Activated gamma-delta T cell treated with anti-CD3 and anti-CD28 coated beads, Interleukin-2, amount 50 U/mL, for 16 hours (primary cell): ENCODE data around the gene CLDN15.
A peak's percentile ranks its signal among the peaks of the same experiment; 100 is the strongest.
"Not testable (repeated sequence)": the region's sequence is repeated elsewhere in the genome, so short reads cannot be mapped to it uniquely, and the experiment has no call there.

ENCODE experiments used
- DNase-seq: peaks from one replicate; pipeline ENCODE4 v3.0.0-alpha.2; 2020; ENCODE audit warnings: low read depth

CLDN15 gene

DNA sequence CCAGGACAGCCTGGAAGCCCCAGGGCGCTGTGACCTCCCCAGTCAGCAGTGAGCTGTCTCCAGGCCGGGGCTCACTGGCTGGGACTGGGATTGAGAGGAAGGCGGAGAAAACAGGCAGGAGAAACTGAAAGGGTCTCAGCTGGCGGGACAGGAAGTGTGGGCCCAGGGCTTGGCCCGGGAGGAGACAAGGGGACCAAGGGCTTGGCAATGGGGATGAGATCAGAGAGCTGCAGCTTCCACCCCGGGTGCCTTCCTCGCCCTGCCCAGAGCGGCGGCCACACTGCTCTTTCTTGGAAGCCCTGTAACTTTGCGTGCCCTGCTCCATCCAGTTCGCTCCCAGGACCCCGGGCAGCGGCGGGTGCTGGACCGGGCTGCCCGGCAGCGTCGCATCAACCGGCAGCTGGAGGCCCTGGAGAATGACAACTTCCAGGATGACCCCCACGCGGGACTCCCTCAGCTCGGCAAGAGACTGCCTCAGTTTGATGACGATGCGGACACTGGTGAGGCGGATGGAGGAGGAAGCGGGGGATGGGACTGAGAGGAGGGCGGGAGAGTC lies 15.2 kb downstream of the CLDN15 start:
- no peak for DNase-seq

DNA sequence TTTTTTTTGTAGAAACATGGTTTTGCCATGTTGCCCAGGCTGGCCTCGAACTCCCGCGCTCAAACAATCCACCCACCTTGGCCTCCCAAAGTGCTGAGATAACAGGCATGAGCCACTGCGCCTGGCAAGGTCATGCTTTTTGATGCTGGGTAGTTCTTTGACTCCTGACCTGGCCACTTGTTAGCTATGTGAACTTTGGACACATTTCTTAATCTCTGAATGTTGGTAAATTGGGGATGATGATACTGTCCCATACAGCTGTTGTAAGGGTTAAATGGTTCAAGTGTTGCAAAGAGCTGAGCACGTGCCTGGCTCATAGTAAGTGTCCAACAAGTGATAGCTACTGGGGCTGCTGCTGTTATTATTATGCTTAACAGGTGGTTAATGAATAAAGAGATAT lies 17.3 kb downstream of the CLDN15 start:
- no peak for DNase-seq

DNA sequence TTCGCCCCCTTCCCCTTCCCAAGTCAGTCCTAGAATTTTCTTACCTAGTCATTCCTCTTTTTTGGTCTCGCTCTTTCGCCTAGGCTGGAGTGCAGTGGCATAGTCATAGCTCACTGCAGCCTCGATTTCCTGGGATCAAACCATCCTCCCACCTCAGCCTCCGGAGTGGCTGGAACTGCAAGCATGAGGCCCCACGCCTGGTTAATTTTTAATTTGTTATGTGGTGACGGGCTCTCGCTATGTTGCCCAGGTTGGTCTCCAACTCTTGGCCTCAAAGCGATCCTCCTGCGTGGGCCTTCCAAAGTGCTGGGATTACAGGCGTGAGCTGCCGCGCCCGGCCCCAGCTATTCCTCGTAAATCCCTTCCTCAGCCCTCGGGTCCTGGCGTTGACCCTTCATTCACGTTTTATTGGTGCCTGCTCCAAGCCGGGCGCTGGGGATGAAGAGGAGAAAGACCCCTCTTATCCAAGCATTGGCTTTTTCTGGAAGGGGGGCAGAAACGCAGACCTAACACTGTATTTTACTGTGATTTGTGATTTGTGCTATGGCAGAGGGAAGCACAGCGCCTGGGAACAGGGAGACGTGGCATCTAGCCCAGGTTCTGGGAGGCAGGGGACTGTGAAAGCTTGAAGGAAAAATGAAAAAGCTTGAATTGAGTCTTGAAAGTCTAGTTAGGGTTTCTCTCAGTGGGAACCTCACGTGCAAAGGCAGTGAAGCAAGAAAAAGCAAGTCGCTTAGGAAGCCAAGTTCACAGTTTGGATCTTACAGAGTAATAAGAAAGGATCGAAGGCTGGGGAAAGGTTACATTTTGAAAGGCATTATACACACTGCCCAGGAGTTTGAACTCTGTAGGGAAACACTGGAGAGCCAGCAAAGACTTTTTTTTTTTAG lies 19.1 kb downstream of the CLDN15 start:
- DNase-seq, result no peak

DNA sequence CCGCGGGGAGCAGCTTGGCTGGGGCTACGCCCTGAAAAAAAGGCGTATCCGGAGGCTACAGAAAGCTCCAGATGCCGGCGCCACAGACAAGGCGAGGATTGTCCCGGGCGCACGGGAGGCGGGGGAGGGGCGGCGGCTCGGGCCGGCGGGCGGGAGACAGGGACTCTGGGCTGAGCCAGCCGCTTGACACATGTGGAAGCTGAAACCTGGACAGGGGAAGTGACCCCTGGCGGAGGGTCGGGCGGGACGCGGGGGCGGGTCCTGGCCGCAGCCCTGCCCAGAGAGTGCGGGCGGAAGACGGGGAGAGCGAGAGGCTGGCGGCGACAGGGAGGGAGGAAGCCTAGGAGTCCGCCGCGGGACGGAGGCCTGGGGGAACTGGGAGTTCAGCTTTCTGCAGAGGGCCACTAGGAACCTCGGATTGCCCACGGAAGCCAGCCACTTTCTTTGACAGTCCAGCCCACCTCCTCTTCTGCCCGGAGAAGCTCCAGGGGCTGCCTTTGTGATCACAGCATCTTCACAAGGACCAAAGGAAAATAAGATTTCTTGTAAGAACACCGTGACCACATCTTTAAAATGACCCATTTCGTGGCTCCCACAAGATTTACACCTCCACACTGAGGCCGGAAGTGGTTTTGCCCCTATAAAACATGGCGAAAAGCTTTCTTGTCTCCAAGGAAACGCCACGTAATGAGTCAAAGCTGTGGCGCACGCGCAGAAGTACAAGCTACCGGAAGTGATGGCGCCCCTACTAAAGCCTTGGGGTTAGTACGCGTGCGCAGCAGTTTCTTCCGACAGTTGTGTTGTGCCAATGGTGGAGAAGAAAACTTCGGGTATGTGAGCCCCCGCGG lies 20.0 kb downstream of the CLDN15 start, which contains the start of the genes PLOD3 and ZNHIT1:
PLOD3 (minus strand) TSS at position 194 of the 848 bp plus-strand sequence. CDS start 307 bp downstream, outside the sequence.
ZNHIT1 (plus strand) TSS at position 778 of the 848 bp plus-strand sequence; CDS start at position 809, 31 bp downstream.
- DNase-seq, result peak; percentile 94

- DNase-seq, result no peak
These were observed 20.7 kb downstream of the CLDN15 start for GRCh38 chr7:101216860-101217387.

- no peak for DNase-seq
These were observed 21.4 kb downstream of the CLDN15 start for GRCh38 chr7:101216001-101216859.

GRCh38 chr7:101212014-101212413 lies 25.6 kb downstream of the CLDN15 start:
- no peak for DNase-seq

DNA sequence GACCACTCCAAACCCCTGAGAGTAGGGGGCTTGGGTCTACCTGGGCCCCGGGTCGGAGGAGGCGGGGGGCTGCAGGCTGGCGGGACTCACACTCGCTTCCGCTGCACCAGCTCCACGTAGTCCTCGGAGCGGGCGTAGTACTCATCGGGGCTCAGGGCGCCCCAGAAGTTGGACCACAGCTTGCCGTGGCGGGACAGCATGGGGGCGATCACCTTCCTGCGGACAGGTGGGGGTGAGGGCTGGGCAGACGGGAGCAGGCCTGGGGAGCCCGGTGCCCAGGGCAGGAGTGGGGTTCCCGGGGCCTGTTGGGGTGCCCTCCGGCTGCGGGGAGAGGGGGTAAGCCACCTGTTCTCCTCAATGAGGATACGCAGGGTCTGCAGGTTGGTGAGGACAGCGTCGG lies 26.1 kb downstream of the CLDN15 start:
- DNase-seq, result no peak

- no peak for DNase-seq
These were observed 27.5 kb downstream of the CLDN15 start for GRCh38 chr7:101210143-101210542.

DNA sequence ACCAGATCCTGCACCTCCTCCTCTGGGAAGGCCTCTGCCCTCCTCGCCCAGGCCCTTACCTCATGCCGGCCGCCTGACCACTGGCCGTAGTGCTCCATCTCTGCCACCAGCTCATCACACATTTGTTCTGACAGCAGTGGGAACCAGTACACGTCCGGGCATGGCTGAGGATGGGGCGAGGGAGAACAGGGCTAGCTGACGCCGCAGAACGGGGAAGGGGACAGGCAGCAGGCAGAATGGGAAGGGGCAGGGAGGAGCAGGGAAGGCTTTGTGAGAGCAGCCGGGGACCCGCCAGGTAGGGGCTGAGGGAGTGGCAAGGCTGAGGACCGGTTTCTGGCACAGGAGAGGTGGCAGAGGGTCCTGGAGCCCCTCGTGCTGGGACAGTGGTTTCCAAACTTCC lies 28.8 kb downstream of the CLDN15 start:
- no peak for DNase-seq

DNA sequence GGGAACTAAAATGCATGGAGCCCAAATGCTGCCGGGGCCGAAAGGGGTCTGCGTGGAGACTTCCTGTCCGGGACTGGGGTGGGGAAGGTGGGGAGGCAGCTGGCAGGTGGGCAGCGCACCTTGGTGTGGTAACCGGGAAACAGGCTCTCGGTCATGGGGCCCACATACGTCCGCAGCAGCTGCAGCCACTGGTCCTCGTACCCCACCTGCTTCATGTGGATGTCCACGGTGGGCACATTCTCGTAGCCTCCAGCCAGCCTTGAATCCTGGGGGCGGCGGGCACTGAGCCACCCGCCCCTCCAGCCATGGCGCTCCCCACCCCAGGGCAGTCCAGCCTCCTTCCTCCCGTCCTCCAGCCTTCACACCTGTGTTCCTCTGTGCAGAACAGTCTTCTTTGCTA lies 30.1 kb downstream of the CLDN15 start:
- no peak for DNase-seq

GRCh38 chr7:101206665-101207042 lies 30.9 kb downstream of the CLDN15 start:
- no peak for DNase-seq

- no peak for DNase-seq
These were observed 31.5 kb downstream of the CLDN15 start for GRCh38 chr7:101205901-101206664.

DNA sequence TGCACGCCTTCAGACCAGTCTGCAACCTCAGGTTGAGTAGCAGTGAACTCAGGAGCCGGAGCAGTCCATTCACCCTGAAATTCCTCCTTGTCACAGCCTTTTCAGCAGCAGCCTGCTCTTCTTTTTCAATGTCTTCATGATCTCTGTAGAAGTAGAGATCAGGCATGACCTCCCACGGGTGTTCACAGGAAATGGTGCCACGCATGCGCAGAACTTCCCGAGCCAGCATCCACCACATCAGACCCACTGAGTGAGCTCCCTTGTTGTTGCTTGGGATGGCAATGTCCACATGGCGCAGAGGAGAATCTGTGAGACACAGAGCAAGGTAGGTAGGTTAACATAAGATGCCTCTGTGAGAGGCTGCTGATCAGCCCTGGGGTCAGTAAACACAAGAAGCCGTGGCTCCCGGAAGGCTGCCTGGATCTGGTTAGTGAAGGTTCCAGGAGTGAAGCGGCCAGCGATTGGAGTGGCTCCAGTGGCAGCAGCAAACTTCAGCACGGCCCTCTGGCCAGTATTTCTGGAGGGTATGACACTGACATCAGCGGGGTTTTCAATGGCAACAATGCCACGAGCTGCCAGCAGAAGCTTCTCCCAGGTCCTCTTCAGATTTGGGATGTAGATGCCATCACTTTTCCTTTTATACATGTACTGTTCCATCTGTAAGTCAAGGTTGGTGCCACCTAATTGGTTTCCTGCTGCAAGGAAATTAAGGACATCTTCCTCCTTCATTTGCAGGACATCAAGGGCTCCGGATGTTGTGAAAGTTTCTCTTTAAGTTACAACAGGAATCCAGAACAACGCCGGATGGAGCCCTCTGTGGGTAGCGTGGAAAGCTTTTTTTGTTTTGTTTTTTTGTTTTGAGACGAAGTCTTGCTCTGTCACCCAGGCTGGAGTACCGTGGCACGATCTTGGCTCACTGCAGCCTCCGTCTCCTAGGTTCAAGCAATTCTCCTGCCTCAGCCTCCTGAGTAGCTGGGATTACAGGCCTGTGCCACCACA lies 33.6 kb downstream of the CLDN15 start:
- not testable (repeated sequence) for DNase-seq

- DNase-seq, result no peak
These were observed 35.0 kb downstream of the CLDN15 start for GRCh38 chr7:101202603-101202918.

DNA sequence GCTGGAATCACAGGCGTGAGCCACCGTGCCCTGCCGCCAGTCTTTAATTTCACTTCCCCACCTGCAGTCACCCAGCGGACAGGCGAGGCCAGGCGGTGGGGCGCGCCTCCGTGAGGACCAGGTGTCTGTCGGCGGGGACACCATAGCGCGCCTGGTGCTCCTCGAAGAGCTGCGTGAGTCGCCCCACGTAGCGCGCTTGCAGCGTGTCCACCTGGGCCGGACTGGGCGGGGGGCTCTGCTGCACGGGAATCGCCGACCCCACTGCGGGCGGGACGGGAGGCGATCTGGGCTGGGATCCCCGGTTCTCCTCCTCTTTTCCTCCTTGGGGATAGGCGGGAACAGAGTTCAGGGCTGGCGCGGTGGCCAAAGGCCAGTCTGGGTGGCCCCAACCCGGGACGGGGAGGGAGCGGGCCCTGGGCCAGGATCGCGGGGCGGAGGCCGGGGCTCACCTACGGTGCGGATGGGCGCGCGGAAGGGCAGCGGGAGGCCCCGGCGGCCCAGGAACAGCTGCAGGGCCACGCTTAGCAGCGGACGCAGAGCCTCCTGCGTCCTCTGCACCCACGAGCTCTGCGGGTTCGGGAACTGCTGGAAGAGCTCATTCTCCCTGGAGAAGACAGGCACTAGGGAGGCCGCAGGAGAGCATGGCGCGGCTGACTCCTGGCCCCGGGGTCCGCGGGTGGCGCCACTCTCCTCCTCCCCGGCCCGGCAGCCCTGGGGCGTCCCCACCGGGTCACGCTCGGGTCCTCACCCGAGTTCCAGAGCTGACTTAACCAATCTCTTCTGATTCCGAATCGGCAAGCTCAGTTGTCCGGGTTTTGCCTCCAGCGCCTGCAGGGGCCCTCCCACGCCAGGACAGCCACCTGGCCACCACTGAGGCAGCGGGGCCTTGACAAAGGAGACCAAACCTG lies 35.7 kb downstream of the CLDN15 start:
- no peak for DNase-seq

- DNase-seq, result no peak
These were observed 36.6 kb downstream of the CLDN15 start, which contains the start of gene MOGAT3 for GRCh38 chr7:101200862-101201599. TSS of gene MOGAT3 (minus strand) at chr7:101201036. CDS start at chr7:101200854, 182 bp downstream.

GRCh38 chr7:101200504-101200861 lies 37.1 kb downstream of the CLDN15 start:
- DNase-seq, result no peak
